PC-3 (cell line): ENCODE results near the gene SPATA6L.

Experiments
- EZH2phosphoT487 ChIP-seq: fragments of 300-600 bp; sonication (generic); IDR thresholded peaks from 2 replicates; pipeline ENCODE4 v1.6.1; 2018; ENCODE audit warnings: mild to moderate bottlenecking, antibody characterized with exemption, low read length, borderline replicate concordance
- TF ChIP-seq, protein P1 (sequence below): fragments of 300-600 bp; sonication (generic); conservative IDR thresholded peaks from 2 replicates; pipeline ENCODE4 v1.5.1; 2017; ENCODE audit warnings: antibody characterized with exemption, low read depth, mild to moderate bottlenecking, low read length

DNA sequence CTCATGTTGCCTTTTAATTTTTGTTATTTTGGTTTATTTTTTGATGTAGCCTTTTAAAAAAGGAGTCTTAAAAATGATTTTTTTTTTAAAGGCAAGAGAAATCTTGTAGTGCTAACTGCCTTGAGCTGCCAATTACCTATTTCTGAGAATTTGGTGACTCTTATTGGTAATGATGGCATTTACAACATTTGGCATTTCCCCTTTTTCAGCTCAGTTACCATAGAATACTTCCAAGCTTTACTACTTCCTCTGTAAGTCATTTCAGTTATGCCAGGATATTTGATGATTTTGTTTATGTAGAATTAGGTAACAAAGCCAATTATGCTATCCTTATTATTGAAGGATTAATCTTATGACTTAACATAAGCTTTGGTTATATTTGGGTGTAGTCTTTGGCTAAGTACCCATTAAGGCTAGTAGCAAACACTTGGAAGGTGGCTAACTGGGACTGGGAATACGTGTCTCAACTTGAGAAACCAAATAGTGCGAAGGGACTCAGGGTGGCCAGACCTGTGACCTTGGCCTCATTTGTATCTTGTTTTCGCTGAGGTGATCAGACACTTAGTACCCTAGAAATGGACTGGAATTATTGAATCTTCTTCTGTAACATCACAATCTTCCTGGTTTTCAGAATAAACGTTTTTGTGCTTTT, 40.8 kb upstream of the SPATA6L start:
- TF ChIP-seq, protein P1, sequence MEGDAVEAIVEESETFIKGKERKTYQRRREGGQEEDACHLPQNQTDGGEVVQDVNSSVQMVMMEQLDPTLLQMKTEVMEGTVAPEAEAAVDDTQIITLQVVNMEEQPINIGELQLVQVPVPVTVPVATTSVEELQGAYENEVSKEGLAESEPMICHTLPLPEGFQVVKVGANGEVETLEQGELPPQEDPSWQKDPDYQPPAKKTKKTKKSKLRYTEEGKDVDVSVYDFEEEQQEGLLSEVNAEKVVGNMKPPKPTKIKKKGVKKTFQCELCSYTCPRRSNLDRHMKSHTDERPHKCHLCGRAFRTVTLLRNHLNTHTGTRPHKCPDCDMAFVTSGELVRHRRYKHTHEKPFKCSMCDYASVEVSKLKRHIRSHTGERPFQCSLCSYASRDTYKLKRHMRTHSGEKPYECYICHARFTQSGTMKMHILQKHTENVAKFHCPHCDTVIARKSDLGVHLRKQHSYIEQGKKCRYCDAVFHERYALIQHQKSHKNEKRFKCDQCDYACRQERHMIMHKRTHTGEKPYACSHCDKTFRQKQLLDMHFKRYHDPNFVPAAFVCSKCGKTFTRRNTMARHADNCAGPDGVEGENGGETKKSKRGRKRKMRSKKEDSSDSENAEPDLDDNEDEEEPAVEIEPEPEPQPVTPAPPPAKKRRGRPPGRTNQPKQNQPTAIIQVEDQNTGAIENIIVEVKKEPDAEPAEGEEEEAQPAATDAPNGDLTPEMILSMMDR = no peak
- no peak for TF ChIP-seq EZH2phosphoT487
